ENCODE data around the gene TARM1.

Gene TARM1

DNA sequence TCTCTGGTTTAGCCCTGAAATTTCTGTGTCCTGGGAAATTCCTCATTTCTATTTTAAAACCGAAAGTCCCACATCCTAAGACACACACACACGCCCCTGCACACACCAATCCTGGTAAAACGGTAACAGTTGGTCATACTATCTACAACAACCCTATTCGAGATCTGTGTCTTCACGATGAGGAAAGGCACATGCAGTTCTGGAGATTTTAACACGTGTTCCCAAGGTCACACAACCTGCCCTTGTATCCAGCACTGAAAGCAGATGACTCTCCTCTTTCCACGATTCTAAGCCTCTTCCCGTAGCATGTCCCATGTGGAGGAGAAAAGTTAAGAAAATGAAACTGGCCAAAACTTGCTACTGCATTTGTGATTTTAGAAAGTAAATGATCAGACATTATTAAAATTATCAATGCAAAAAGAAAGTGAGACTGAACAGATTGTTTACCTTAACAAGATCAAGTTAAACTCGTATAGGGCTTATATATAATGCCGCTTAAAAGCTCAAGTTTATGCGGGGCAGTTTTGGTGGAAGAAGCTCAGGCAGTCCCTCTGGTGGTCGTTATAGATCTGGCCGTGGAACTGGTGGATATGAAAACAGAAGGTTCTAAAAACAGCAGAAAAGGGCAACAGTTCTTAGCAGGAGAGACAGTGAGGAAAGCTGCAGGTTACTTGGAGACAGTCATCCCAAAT lies 50.1 kb downstream of the TARM1 start:
- DNase-seq (ENCODE audit: low read depth) = no peak

GRCh38 chr19:54029930-54030490 lies 51.2 kb downstream of the TARM1 start:
- peak; percentile 35 for DNase-seq (ENCODE audit: low read depth)

GRCh38 chr19:54029301-54029700 lies 51.9 kb downstream of the TARM1 start:
- DNase-seq (ENCODE audit: low read depth) = no peak

GRCh38 chr19:54026656-54027055 lies 54.5 kb downstream of the TARM1 start:
- DNase-seq (ENCODE audit: low read depth) = no peak

DNA sequence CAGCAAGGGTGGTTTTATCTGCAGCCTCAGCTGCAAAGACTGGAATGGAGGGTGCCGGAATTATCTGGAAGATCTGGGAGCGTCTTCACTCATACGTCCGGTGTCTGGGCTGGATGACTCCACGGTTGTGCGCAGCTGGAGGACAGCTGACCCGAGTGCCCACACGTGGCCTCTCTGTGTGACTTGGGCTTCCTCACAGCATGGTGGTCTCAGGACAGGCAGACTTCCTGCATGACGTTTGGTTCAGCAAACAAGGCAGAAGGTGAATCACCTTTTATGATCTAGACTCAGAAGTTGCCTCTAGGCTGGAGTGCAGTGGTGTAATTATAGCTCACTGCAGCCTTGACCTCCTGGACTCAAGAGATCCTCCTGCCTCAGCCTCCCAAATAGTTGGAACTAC lies 56.5 kb downstream of the TARM1 start:
- DNase-seq (ENCODE audit: low read depth) = no peak

DNA sequence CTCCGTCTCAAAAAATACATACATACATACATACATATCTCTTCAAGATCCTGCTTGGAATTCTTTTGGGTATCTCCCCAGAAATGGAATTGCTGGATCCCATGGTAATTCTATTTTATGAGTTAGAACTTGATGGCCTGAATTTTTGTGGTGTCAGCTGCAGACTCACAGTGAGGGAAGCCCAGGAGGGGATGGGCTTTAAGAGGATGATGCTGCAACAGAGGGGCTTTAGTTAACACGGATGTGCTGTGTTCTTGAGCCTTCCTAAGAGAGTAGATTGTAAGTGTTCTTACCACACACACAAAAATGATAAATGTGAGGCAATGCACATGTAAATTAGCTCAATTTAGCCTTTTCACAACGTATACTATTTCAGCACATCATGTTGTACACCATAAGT lies 58.0 kb downstream of the TARM1 start:
- no peak for DNase-seq (ENCODE audit: low read depth)

DNA sequence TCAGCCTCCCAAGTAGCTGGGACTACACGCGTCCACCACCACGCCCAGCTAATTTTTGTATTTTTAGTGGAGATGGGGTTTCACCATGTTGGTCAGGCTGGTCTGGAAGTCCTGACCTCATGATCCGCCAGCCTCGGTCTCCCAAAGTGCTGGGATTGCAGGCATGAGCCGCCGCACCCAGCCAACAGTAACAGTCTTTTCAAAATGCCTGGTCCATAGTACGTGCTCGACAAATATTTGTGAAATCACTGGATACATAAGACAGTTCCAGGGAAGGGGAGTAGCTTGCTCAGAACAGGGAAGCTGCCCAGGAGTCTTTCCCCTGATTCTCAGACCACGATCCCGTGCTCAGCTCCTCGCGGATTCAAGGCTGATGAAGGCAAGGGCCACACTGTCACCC lies 59.2 kb downstream of the TARM1 start:
- no peak for DNase-seq (ENCODE audit: low read depth)

DNA sequence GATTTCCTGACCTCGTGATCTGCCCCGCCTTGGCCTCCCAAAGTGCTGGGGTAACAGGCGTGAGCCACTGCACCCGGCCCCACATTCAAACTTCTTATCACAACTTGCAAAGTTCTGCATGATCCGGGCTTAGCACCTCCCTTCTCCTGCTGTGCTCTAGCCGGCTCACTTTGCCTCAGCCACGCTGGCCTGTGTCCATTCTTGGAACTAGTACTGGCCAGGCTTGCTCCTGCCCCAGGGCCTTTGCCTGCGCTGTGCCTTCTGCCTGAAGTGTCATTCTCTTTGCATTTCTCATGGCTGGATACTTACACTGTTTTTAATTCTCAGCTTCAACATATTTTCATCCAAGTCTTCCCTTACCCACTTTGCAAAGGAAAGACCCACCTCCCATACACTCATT lies 59.8 kb downstream of the TARM1 start:
- DNase-seq (ENCODE audit: low read depth) = no peak
